ENCODE measurements around the gene CGAS.
"Not testable (repeated sequence)": the region's sequence is repeated elsewhere in the genome, so short reads cannot be mapped to it uniquely, and the experiment has no call there.

CGAS gene

GRCh38 chr6:73395875-73396274 lies 56.2 kb downstream of the CGAS start:
- no peak for DNase-seq (ENCODE audit: low spot score)

- peak; percentile 23 for DNase-seq (ENCODE audit: low spot score)
These were observed 57.3 kb downstream of the CGAS start, which contains the start of gene DDX43 for GRCh38 chr6:73394577-73395354. Gene DDX43, plus strand, starts transcription at chr6:73394828. Its CDS starts 78 bp downstream, at chr6:73394906.

GRCh38 chr6:73393278-73393677 lies 58.8 kb downstream of the CGAS start:
- no peak for DNase-seq (ENCODE audit: low spot score)

GRCh38 chr6:73392188-73392587 lies 59.9 kb downstream of the CGAS start:
- not testable (repeated sequence) for DNase-seq (ENCODE audit: low spot score)

- DNase-seq (ENCODE audit: low spot score) = no peak
These were observed 60.4 kb downstream of the CGAS start for GRCh38 chr6:73391675-73392074.

- no peak for DNase-seq (ENCODE audit: low spot score)
These were observed 62.2 kb downstream of the CGAS start for GRCh38 chr6:73389854-73390253.

GRCh38 chr6:73388800-73389512 lies 63.1 kb downstream of the CGAS start:
- peak; percentile 47 for DNase-seq (ENCODE audit: low spot score)

GRCh38 chr6:73388433-73388799 lies 63.7 kb downstream of the CGAS start:
- DNase-seq (ENCODE audit: low spot score) = no peak

GRCh38 chr6:73382462-73383113 lies 69.5 kb downstream of the CGAS start:
- no peak for DNase-seq (ENCODE audit: low spot score)

- not testable (repeated sequence) for DNase-seq (ENCODE audit: low spot score)
These were observed 70.6 kb downstream of the CGAS start for GRCh38 chr6:73381531-73381930.

- DNase-seq (ENCODE audit: low spot score) = no peak
These were observed 74.9 kb downstream of the CGAS start for GRCh38 chr6:73377225-73377624.

- no peak for DNase-seq (ENCODE audit: low spot score)
These were observed 76.9 kb downstream of the CGAS start for GRCh38 chr6:73375216-73375615.

Data from Ammon's horn (tissue), 1 donor.